ENCODE measurements around the gene MAGED1. TPM values are rescaled to one million over a fixed set of nuclear protein-coding genes. Genes with fewer than 3 reads are reported as not detected.

Gene MAGED1
- total RNA-seq, 3 donors from 2014 or later: 27.2 to 31.3 (median 28.9) TPM

- H3K36me3 Mint-ChIP-seq (ENCODE audit: insufficient read depth): no peaks in the 10 kb centered on the region
- ATAC-seq: no peak
- no peaks in the 10 kb centered on the region for H3K9me3 Mint-ChIP-seq
- no peak for DNase-seq
- H3K27me3 Mint-ChIP-seq (ENCODE audit: low read depth): peaks cover 5% of the 10 kb centered on the region
- H3K4me1 Mint-ChIP-seq (ENCODE audit: low read depth): no peaks in the 10 kb centered on the region
- H3K4me3 Mint-ChIP-seq: no peak overlapping the region
Measured at GRCh38 chrX:51931566-51932150, 38.2 kb downstream of the MAGED1 start.

Other genes with a start within 250 kb of the MAGED1 start
- not detected for gene CENPVL2, start 210.8 kb upstream of the MAGED1 start, total RNA-seq
- not detected for gene CENPVL1, start 183.1 kb upstream of the MAGED1 start, total RNA-seq
- 1 to 10 TPM; 7.8 to 8.2 (median 8.2) TPM for gene GSPT2, start 150.2 kb upstream of the MAGED1 start, total RNA-seq
- gene MAGED4B, start 175.6 kb downstream of the MAGED1 start, total RNA-seq: under 1 TPM; 0.53 to 0.95 (median 0.74) TPM

Data from activated T-cell treated with anti-CD3 and anti-CD28 coated beads, Interleukin-2, amount 50 U/mL, for 4 hours (primary cell).